DOHH2 (cell line): ENCODE measurements around the gene NXPH2.

Experiments
- H3F3A ChIP-seq: fragments of 200-600 bp; sonication (generic), shearing (Covaris generic); 2 replicates; pipeline ENCODE4 v1.6.0; 2016; ENCODE audit warnings: antibody characterized with exemption, mild to moderate bottlenecking; ENCODE audit not compliant: control insufficient read depth, insufficient read depth
- H3K27ac ChIP-seq: fragments of 200-600 bp; sonication (generic); 2 replicates; pipeline ENCODE4 v1.5.1; 2014; ENCODE audit warnings: low read depth, mild to moderate bottlenecking, low read length, moderate library complexity
- H3K27me3 ChIP-seq: fragments of 200-600 bp; sonication (generic); 2 replicates; pipeline ENCODE4 v1.6.1; 2014; ENCODE audit warnings: mild to moderate bottlenecking, low read length, mixed read lengths; ENCODE audit not compliant: control insufficient read depth
- H3K36me3 ChIP-seq: fragments of 200-600 bp; sonication (generic); 2 replicates; pipeline ENCODE4 v1.6.1; 2014; ENCODE audit warnings: mild to moderate bottlenecking, low read length, moderate library complexity, mixed read lengths; ENCODE audit not compliant: control insufficient read depth
- H3K4me1 ChIP-seq: fragments of 200-600 bp; sonication (generic); 2 replicates; pipeline ENCODE4 v1.6.1; 2014; ENCODE audit warnings: mild to moderate bottlenecking, low read length, mixed read lengths; ENCODE audit not compliant: control insufficient read depth
- H3K4me2 ChIP-seq: fragments of 200-600 bp; sonication (generic); 2 replicates; pipeline ENCODE4 v1.6.0; 2014; ENCODE audit warnings: mild to moderate bottlenecking, low read length, moderate library complexity
- H3K4me3 ChIP-seq: fragments of 200-600 bp; sonication (generic); 2 replicates; pipeline ENCODE4 v1.5.1; 2014; ENCODE audit warnings: mild to moderate bottlenecking, low read length, mixed read lengths
- H3K79me2 ChIP-seq: fragments of 200-600 bp; sonication (generic); 2 replicates; pipeline ENCODE4 v1.6.1; 2014; ENCODE audit warnings: mild to moderate bottlenecking, low read length, mixed read lengths; ENCODE audit not compliant: control insufficient read depth
- H3K9me2 ChIP-seq: fragments of 200-600 bp; sonication (generic); replicated peaks from 2 replicates; pipeline ENCODE4 v1.6.1; 2014; ENCODE audit warnings: mild to moderate bottlenecking, low read length, mixed read lengths; ENCODE audit not compliant: control insufficient read depth
- H3K9me3 ChIP-seq: fragments of 200-600 bp; sonication (generic); 2 replicates; pipeline ENCODE4 v1.6.1; 2014; ENCODE audit warnings: antibody characterized with exemption, low read length, mixed read lengths; ENCODE audit not compliant: control insufficient read depth, insufficient read depth
- H4K20me1 ChIP-seq: fragments of 200-600 bp; sonication (generic); 2 replicates; pipeline ENCODE4 v1.6.0; 2014; ENCODE audit warnings: low read depth, mild to moderate bottlenecking, antibody characterized with exemption, low read length, moderate library complexity; ENCODE audit not compliant: control insufficient read depth, insufficient read depth
- EZH2phosphoT487 ChIP-seq: fragments of 200-600 bp; sonication (generic); IDR thresholded peaks from 2 replicates; pipeline ENCODE4 v1.6.1; 2017; ENCODE audit warnings: borderline replicate concordance, mild to moderate bottlenecking, antibody characterized with exemption, low read length, moderate library complexity, mixed read lengths
- TF ChIP-seq, protein P1 (sequence below): fragments of 200-600 bp; sonication (generic); IDR thresholded peaks from one replicate; pipeline ENCODE4 v1.5.1; 2014; ENCODE audit warnings: antibody characterized with exemption, mild to moderate bottlenecking, low read depth, low read length; ENCODE audit not compliant: poor library complexity, severe bottlenecking

The NXPH2 gene

DNA sequence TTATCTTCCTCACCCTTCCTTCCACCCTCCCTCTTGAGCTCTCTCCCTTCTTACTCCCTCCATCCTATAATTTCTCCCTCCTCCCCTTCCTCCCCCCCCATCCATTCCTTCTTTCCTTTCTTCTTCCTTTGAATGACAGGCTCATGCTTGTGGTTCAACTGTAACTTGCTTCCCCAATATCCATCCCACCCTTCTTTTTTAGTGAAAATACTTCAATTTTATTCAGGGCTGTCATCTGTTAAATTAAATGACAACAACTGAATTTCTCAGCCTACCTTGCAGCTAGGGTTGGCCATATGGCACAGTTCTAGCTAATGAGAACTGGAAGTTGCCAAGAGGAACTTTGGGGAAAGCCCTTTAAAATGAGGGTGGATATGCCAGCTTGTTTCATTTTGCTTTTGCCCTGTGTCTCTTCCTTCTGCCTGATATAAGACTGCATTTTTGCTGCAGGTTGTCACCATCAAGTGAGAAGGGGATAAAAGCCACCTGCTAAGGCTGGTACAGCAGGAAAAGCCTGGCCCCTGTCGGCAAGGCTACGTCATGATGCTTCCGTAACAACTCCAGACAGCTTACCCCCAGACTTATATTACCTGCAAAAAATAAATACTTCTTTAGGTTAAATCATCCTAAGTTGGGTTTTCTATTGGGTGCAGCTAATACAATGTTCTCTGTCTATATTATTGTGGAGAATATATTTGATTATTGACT, 121.8 kb downstream of the NXPH2 start:
- TF ChIP-seq EZH2phosphoT487, result no peak
- TF ChIP-seq, protein P1, sequence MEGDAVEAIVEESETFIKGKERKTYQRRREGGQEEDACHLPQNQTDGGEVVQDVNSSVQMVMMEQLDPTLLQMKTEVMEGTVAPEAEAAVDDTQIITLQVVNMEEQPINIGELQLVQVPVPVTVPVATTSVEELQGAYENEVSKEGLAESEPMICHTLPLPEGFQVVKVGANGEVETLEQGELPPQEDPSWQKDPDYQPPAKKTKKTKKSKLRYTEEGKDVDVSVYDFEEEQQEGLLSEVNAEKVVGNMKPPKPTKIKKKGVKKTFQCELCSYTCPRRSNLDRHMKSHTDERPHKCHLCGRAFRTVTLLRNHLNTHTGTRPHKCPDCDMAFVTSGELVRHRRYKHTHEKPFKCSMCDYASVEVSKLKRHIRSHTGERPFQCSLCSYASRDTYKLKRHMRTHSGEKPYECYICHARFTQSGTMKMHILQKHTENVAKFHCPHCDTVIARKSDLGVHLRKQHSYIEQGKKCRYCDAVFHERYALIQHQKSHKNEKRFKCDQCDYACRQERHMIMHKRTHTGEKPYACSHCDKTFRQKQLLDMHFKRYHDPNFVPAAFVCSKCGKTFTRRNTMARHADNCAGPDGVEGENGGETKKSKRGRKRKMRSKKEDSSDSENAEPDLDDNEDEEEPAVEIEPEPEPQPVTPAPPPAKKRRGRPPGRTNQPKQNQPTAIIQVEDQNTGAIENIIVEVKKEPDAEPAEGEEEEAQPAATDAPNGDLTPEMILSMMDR, result no peak
- no peaks in the 10 kb centered on the region for H3K27me3 ChIP-seq

DNA sequence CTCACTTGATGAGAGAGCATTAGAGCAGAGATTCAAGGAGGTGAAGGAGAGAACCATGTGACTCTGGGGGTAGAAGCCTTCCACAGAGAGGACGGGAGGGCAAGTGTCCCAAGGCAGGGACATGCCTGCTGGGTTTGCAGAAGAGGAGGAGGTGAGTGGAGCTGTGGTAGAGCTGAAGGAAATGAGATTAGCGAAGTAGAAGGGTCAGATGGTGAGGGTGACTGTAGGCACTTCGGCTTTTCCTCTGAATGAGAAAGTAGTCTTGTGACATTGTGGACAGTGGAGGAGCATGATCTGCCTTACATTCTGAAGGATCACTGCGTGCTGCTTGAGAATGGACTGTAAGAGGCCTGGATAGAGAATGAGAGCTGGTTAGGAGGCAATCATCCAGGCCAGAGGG, 126.0 kb downstream of the NXPH2 start:
- no peaks in the 10 kb centered on the region for H3K36me3 ChIP-seq
- no peaks in the 10 kb centered on the region for H4K20me1 ChIP-seq
- no peaks in the 10 kb centered on the region for H3F3A ChIP-seq
- no peak for TF ChIP-seq EZH2phosphoT487
- TF ChIP-seq, protein P1, result no peak
- H3K9me3 ChIP-seq, result no peaks in the 10 kb centered on the region
- no peak overlapping the region for H3K4me3 ChIP-seq
- no peaks in the 10 kb centered on the region for H3K27me3 ChIP-seq
- H3K27ac ChIP-seq, result no peak overlapping the region
- H3K4me1 ChIP-seq, result no peaks in the 10 kb centered on the region
- H3K79me2 ChIP-seq, result no peaks in the 10 kb centered on the region
- no peak overlapping the region for H3K4me2 ChIP-seq
- no peaks in the 10 kb centered on the region for H3K9me2 ChIP-seq

More for the DNA sequence above, 121.8 kb downstream of the NXPH2 start:
- no peaks in the 10 kb centered on the region for H3K9me3 ChIP-seq
- no peak overlapping the region for H3K27ac ChIP-seq
- H3F3A ChIP-seq, result no peaks in the 10 kb centered on the region
- no peaks in the 10 kb centered on the region for H3K9me2 ChIP-seq
- no peak overlapping the region for H3K4me3 ChIP-seq
- H4K20me1 ChIP-seq, result no peaks in the 10 kb centered on the region
- H3K36me3 ChIP-seq, result no peaks in the 10 kb centered on the region
- H3K79me2 ChIP-seq, result no peaks in the 10 kb centered on the region
- H3K4me2 ChIP-seq, result no peak overlapping the region
- H3K4me1 ChIP-seq, result no peaks in the 10 kb centered on the region

DNA sequence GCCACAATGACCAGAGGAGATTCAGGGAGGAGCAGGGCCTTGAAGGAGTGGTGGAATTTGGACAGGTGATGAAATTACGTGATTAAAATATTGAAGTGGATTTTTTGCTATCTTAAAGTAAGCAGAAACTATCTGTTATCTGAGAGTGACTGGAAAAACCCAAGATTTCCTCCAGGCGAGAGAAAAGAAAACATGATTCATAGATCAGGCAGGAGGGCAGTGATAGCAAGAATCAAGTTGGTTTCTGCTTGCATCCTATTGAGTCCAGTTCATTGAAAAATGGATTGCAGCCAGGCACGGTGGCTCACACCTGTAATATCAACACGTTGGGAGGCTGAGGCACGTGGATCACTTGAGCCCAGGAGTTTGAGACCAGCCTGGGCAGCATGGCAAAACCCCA, 127.8 kb downstream of the NXPH2 start:
- H3K79me2 ChIP-seq, result no peaks in the 10 kb centered on the region
- no peaks in the 10 kb centered on the region for H3K36me3 ChIP-seq
- H3K4me3 ChIP-seq, result no peak overlapping the region
- no peaks in the 10 kb centered on the region for H3K9me3 ChIP-seq
- H3K27me3 ChIP-seq, result no peaks in the 10 kb centered on the region
- H3F3A ChIP-seq, result no peaks in the 10 kb centered on the region
- TF ChIP-seq, protein P1, result no peak
- no peak for TF ChIP-seq EZH2phosphoT487
- H4K20me1 ChIP-seq, result no peaks in the 10 kb centered on the region
- H3K4me1 ChIP-seq, result no peaks in the 10 kb centered on the region
- no peak overlapping the region for H3K27ac ChIP-seq
- no peak overlapping the region for H3K4me2 ChIP-seq
- no peaks in the 10 kb centered on the region for H3K9me2 ChIP-seq
